Glutamatergic neuron (in vitro differentiated cells): ENCODE measurements around the gene PHLDB2. TPM values are rescaled to one million over a fixed set of nuclear protein-coding genes. Genes with fewer than 3 reads are reported as not detected.

ENCODE experiments used
- DNase-seq: peaks from one replicate; pipeline ENCODE4 v3.0.0; 2022
- H3K27ac Mint-ChIP-seq: one replicate; pipeline ENCODE4 v1.8.0; 2020; ENCODE audit warnings: mild to moderate bottlenecking, mixed read lengths, inconsistent platforms; ENCODE audit not compliant: unreplicated experiment
- H3K27me3 Mint-ChIP-seq: one replicate; pipeline ENCODE4 v1.8.0; 2020; ENCODE audit warnings: mild to moderate bottlenecking, moderate library complexity, mixed read lengths, inconsistent platforms; ENCODE audit not compliant: unreplicated experiment
- H3K36me3 Mint-ChIP-seq: one replicate; pipeline ENCODE4 v1.8.0; 2020; ENCODE audit warnings: mild to moderate bottlenecking, mixed read lengths, inconsistent platforms; ENCODE audit not compliant: unreplicated experiment
- H3K4me1 Mint-ChIP-seq: one replicate; pipeline ENCODE4 v1.8.0; 2020; ENCODE audit warnings: mild to moderate bottlenecking, low read depth, mixed read lengths, inconsistent platforms; ENCODE audit not compliant: unreplicated experiment
- H3K4me3 Mint-ChIP-seq: one replicate; pipeline ENCODE4 v1.8.0; 2020; ENCODE audit warnings: mild to moderate bottlenecking, mixed read lengths, inconsistent platforms; ENCODE audit not compliant: unreplicated experiment
- H3K9me3 Mint-ChIP-seq: one replicate; pipeline ENCODE4 v1.8.0; 2020; ENCODE audit warnings: mild to moderate bottlenecking, moderate library complexity, mixed read lengths, inconsistent platforms; ENCODE audit not compliant: unreplicated experiment
- total RNA-seq: library from RNA; stranded (reverse); fragmentation: NEBNext Ultra II Directional; extraction: Animal tissue kit (Norgen Biotek cat#: 25700); gene quantifications from one replicate; pipeline ENCODE4 v1.2.1, GENCODE V29; 2021; ENCODE audit not compliant: unreplicated experiment
- TF ChIP-seq, protein P1 (sequence below): fragments of 200-600 bp; sonication (generic); IDR thresholded peaks from one replicate; pipeline ENCODE4 v1.5.0; 2021; ENCODE audit not compliant: partially characterized antibody, unreplicated experiment

PHLDB2 gene
- total RNA-seq, 1 donor from 2014 or later, result 18.7 TPM

GRCh38 chr3:111823341-111823855 lies 35.7 kb upstream of the PHLDB2 start:
- Mint-ChIP-seq H3K27me3 (no peaks in the 10 kb centered on the region), H3K4me1 (no peaks in the 10 kb centered on the region), H3K9me3 (no peaks in the 10 kb centered on the region), H3K27ac (no peak overlapping the region), H3K36me3 (peaks cover 9% of the 10 kb centered on the region), H3K4me3 (no peak overlapping the region)
- DNase-seq, result no peak
- TF ChIP-seq, protein P1, sequence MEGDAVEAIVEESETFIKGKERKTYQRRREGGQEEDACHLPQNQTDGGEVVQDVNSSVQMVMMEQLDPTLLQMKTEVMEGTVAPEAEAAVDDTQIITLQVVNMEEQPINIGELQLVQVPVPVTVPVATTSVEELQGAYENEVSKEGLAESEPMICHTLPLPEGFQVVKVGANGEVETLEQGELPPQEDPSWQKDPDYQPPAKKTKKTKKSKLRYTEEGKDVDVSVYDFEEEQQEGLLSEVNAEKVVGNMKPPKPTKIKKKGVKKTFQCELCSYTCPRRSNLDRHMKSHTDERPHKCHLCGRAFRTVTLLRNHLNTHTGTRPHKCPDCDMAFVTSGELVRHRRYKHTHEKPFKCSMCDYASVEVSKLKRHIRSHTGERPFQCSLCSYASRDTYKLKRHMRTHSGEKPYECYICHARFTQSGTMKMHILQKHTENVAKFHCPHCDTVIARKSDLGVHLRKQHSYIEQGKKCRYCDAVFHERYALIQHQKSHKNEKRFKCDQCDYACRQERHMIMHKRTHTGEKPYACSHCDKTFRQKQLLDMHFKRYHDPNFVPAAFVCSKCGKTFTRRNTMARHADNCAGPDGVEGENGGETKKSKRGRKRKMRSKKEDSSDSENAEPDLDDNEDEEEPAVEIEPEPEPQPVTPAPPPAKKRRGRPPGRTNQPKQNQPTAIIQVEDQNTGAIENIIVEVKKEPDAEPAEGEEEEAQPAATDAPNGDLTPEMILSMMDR, result no peak

DNA sequence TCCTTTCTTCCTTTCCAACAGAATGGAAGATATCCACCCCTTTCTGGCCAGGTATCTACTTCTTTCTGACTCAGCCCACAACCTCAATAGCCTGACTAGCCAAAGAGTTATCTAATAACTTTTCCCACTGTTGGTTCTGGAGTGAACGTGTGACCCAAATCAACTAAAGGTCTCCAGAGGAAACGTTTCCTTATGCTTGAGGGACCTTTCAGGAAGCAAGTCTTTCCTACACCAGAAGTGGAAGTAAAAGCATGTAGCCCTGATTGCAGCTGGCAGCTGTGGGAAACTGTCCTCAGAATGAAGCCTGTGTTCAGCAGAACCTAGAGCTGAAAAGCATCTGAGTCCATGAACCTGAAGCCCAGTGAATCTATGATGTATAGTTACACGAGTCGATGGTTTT lies 34.7 kb upstream of the PHLDB2 start:
- H3K9me3 Mint-ChIP-seq, result no peaks in the 10 kb centered on the region
- TF ChIP-seq, protein P1, result no peak
- DNase-seq, result no peak
- H3K27me3 Mint-ChIP-seq, result no peaks in the 10 kb centered on the region
- no peak overlapping the region for H3K27ac Mint-ChIP-seq
- H3K4me3 Mint-ChIP-seq, result no peak overlapping the region
- peaks cover under 1% of the 10 kb centered on the region for H3K36me3 Mint-ChIP-seq
- H3K4me1 Mint-ChIP-seq, result no peaks in the 10 kb centered on the region

DNA sequence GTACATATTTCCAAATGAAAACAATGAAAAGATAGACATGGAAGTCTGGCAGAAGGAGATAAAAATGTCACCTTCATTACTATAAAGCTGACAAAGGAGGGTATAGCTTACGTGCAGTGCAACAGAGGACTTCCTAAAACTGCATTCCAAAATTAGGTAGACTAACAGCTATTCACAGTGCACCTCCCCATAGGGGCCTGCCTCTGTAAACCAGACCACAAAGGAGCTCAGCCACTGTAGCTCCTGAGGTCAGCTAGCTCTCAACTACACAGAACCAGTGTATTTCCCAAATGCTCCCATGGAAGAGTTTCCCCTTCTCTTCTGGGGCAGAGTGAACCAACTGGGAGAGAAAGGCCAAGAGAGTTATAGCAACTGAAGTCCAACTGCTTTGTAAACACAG lies 31.2 kb upstream of the PHLDB2 start:
- no peak for DNase-seq
- no peak overlapping the region for H3K27ac Mint-ChIP-seq
- no peaks in the 10 kb centered on the region for H3K4me1 Mint-ChIP-seq
- no peaks in the 10 kb centered on the region for H3K9me3 Mint-ChIP-seq
- TF ChIP-seq, protein P1, result no peak
- H3K4me3 Mint-ChIP-seq, result no peak overlapping the region
- H3K36me3 Mint-ChIP-seq, result no peaks in the 10 kb centered on the region
- H3K27me3 Mint-ChIP-seq, result no peaks in the 10 kb centered on the region

GRCh38 chr3:111828530-111828929 lies 30.5 kb upstream of the PHLDB2 start:
- H3K27ac Mint-ChIP-seq, result no peak overlapping the region
- DNase-seq, result no peak
- no peak overlapping the region for H3K4me3 Mint-ChIP-seq
- no peaks in the 10 kb centered on the region for H3K36me3 Mint-ChIP-seq
- H3K9me3 Mint-ChIP-seq, result no peaks in the 10 kb centered on the region
- no peaks in the 10 kb centered on the region for H3K27me3 Mint-ChIP-seq
- TF ChIP-seq, protein P1, result no peak
- H3K4me1 Mint-ChIP-seq, result no peaks in the 10 kb centered on the region

GRCh38 chr3:111829023-111829422 lies 30.0 kb upstream of the PHLDB2 start:
- no peak overlapping the region for H3K27ac Mint-ChIP-seq
- no peak overlapping the region for H3K4me3 Mint-ChIP-seq
- H3K4me1 Mint-ChIP-seq, result no peaks in the 10 kb centered on the region
- H3K9me3 Mint-ChIP-seq, result no peaks in the 10 kb centered on the region
- no peaks in the 10 kb centered on the region for H3K36me3 Mint-ChIP-seq
- no peak for DNase-seq
- TF ChIP-seq, protein P1, result no peak
- H3K27me3 Mint-ChIP-seq, result no peaks in the 10 kb centered on the region
